Activated CD4-positive, alpha-beta T cell treated with anti-CD3 and anti-CD28 coated beads, Interleukin-10, Interleukin-2, amounts not matched to agents 100 ng/mL and 50 ng/mL, durations not matched to agents 16 hours and 8 hours (primary cell): Measurements from ENCODE around the gene RICTOR.
A peak's percentile ranks its signal among the peaks of the same experiment; 100 is the strongest.

ENCODE experiments used
- DNase-seq: peaks from one replicate; pipeline ENCODE4 v3.0.0-alpha.2; 2020

RICTOR gene

DNA sequence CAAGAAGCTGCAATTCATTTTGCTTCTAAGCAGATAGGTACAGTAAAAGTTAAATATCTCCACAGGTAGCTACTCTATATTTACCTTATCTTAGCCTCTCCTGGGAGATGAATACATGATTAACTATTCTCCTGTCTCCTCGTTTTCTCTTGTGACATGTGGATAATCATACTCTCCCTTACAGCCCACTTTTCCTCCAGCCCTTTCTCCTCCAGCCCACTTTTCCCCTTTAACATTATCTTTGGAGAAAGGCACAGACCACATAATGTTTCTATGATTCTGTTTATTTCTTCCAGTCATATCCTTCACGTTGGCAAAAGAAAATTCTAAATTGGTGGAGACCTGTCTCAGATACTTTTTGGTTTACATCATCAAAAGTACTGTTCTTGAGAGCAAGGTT is 144.4 kb downstream of the RICTOR start:
- no peak for DNase-seq

DNA sequence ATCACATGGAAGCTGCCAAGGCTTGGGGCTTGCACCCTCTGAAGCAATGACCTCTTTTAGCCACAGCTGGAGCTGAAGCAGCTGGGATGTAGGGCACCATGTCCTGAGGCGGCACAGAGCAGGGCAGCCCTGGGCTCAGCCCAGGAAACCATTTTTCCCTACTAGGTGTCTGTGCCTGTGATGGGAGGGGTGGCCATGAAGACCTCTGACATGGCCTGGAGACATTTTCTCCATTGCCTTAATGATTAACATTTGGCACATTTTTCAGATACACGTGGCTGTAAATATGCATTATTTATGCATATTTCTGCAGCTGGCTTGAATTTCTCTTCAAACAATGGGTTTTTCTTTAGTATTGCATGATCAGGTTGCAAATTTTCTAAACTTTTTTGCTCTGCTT is 146.7 kb downstream of the RICTOR start:
- DNase-seq = no peak

DNA sequence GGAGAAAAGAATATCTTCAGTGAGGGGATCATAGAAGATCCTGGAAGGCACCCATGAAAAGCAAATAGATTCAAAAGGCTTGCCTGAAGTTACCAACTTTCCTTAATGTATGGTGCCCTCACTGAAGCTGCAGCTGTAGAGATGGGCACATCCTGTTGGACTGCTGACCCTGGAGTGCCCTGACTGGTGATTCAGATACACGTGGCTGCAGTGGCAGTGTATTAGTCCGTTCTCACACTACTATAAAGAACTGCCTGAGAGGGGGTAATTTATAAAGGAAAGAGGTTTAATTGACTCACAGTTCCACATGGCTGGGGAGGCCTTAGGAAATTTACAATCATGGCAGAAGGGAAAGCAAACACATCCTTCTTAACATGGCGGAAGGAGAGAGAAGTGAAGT is 148.1 kb downstream of the RICTOR start:
- no peak for DNase-seq

DNA sequence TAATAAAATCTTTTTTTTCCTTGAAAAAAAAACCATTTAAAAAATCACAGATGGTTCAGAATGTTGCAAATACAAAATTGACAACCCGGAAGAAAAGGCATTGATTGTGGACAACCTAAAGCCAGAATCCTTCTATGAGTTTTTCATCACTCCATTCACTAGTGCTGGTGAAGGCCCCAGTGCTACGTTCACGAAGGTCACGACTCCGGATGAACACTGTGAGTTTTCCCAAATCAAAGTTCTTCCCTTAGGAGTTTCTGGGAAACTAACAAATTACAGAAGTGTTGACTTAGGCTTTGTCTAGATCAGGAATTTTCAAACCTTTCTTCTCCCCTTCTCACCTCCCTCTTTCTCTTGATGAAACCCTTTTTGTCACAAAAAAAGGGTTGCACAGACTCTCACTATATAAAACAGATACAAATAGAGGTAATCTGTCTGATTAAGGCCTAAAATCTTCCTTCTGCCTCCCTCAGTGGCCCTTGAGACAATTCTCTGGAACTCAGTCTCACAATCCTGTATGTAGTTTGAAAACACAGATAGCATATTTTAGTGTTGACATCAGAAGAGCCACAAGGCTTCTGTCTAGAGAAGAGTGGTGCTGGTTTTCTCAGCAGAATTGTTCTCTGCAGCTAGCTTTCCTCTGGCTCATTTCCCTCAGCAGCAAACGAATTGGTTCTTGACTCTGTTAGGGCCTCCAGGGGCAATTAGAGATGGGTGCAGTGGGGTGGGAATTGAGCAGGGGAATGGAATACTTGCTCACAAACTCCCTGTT is 148.9 kb downstream of the RICTOR start:
- no peak for DNase-seq

DNA sequence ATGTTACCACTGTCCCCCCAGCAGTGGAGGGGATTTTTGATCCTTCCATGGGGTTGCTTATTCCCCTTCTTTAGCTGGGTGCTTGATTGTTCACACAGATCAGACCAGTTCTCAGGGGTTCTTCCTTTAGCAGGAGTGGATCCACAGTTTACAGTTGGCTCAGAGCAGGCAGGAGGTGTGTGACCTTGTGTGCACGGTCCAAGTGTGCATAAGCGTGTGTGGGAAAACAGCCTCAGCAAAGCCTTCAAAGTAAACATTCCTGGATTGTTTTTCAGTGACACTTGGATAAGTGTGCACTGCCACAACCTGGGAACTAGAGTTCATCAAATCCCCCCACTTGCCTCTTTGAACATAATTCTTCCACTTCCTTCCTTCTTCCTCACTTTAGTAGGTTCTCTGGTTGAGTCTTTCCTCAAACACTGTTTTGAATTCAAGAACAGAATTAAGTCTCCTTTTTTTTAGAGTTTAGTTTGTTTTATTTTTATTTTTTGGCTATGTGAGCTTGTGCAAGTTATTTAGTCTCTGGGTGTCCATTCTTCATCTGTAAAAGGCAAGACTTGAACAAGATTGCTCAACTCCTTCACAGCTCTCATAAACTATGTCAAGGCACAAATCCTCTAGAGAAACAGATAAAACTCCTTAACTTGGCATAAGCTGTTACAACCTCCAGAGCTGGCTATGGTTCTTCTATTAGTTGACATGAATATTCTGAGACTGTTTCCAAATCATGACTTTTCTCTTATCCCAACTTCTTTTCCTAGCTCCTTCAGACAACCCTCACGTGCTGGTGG is 150.3 kb downstream of the RICTOR start:
- DNase-seq = no peak

DNA sequence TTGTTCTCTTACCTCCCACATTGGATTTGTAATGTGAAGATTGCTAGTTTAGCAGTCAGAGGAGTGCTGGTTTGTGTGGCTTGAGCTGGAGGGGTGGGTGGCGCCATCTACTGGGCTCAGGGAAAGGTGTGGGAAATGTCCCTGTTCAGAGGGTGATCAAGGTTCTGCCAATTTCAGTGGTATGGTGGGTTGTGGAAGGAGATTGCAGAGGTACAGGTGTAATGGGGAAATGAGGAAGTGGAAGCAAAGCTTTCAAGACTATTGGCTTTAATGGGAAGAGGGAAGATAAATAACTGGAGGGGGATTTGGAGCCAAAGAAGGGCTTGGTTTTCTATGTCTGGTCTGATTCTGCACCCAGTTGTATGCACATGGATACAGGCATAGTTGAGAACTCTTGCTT is 152.0 kb downstream of the RICTOR start:
- DNase-seq = peak; percentile 55

DNA sequence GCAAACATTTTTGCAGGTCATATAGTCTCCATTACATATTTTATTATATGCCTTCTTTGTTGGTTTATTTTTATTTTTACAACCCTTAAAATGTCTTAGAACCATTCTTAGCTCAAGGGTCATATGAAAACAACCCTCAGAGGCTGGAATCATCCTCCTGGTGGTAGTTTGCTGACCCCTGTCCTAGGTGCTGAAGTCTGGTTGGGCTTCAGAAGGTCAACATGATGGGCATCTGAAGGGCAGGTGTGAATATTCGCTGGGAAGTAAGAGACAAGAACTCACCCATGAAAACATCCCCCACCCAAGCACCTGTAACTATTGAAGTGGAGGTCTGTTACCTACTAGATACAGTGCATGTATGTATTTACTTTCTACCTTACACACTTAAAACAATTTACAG is 153.0 kb downstream of the RICTOR start:
- DNase-seq = no peak

DNA sequence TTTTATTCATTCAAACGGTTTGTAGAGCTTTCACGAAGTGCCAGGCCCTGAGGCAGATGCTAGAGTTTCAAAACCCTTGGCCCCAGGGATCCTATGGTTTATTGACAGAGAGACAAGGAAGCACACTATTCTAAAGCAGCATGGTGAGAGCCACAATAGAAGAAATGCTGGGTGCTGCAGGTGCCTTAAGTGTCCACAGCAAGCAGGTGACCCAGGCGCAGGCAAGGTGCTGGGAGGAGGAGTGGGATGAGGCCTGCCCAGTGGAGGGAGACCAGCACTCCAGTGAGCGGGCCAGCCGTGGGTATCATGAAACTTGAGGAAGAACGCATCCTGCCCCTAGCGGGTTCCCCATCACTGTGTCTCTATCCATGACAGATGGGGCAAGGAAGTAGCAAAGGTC is 157.4 kb downstream of the RICTOR start:
- no peak for DNase-seq

DNA sequence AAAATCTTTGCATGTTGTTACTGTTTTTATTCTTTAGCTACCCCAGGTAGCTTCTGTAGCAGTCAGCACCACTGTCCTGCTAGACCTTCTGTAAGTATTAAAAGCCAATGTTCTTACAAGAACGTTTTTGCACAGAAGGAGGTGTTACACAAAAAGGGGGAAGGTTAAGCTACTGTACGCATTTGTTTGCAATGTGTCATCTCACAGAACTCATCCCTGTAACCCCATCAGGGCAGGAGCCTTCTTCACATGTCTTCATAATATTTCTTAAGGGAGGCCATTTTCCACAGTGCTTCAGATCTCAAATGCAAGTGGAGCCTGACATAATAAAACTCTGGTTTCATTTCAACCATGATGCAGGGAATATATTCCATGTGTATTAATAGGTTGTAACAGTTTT is 160.5 kb downstream of the RICTOR start:
- no peak for DNase-seq

DNA sequence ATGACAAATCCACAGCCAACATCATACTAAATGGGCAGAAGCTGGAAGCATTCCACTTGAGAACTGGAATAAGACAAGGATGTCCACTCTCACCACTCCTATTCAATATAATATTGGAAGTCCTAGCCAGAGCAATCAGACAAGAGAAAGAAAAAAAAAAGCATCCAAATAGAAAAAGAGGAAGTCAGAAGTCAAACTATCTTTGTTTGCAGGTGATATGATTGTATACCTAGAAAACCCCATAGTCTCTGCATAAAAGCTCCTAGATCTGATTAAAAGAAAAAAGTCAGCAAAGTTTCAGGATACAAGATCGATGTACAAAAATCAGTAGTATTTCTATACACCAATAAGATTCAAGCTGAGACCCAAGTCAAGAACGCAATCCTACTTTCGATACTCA is 162.3 kb downstream of the RICTOR start:
- no peak for DNase-seq

DNA sequence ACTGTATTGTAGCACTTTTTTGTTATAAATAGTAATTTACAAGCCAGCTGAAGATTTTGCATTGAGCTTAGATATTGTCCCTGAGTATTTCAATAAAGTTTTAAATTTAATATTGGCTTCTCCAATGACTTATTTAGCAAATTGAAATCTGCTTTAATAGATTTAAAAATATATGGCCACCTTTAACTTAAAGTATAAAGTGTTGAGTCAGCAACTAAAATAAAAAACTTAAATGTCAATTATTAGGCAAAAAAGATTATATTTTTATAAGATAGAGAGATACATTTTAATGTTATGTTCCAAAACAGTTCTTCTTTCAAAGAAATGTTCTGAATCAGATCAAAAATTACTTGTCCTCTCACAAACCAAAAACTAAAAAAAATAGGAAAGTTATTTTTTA is 167.7 kb downstream of the RICTOR start:
- DNase-seq = no peak

DNA sequence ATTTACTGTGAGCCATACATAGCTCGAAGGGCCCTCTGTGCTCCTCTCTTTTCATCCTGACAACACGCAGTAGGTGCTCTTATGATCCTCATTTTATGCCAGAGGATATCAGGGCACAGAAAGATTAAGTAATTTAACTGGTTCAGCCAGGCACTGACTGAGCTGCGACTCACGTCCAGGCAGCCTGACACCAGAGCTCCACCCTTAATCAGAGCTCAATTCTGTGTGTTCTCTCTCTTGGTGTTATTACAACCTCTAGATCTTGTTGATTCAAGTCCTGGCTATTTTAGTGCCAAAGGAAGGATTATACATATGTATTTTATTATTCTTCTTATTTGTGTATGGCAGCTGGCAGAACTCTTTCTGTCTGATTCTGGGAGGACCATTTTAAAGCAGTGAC is 168.7 kb downstream of the RICTOR start:
- DNase-seq = no peak

DNA sequence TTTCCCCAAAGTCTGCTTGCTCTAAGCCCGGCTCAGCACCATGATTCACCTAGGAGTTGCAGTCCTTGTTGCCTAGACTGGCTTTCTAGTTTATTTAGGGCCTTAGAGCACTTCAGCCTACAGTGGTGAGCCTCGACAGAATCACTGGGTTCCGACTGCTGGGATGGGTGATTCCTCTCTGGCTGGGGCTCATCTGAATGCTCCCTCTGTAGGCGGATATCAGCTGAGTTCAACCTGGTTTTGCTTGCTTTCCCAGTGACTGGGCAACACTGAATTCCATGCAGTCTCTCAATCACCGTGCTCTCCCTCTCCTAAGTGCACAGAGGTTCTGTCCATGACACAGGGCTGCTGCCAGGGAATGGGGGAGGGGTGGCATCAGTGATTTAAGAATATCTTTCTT is 174.3 kb downstream of the RICTOR start:
- DNase-seq = no peak

DNA sequence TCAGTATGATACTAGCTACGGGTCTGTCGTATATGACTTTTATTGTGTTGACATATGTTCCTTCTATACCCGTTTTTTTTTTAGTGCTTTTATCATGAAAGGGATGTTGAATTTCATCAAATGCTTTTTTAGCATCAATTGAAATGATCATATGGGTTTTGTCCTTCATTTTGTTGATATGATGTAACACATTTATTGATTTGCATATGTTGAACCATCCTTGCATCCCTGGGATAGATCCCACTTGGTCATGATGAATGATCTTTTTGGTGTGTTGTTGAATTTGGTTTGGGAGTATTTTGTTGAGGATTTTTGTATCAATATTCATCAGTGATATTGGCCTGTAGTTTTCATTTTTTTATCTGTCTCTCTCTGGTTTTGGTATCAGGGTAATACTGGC is 177.4 kb downstream of the RICTOR start:
- DNase-seq = no peak

DNA sequence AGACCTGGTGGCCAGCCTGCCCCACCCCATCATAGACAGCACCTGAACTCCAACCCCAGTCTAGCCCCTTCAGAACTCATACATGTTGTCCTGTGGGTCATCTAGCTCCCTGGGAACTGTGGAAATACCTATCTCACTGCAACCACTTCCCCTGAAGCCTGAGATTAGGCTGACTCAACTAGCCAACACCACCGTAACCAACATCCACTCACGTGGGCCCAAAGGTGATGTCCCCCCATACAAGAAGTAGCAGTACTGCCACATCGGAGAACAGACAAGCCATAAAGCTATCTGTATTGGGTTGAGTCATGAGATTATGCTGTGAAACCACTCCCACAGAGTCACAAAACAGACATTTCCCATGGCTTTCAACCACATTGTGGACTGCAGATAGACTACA is 181.8 kb downstream of the RICTOR start:
- DNase-seq = no peak

DNA sequence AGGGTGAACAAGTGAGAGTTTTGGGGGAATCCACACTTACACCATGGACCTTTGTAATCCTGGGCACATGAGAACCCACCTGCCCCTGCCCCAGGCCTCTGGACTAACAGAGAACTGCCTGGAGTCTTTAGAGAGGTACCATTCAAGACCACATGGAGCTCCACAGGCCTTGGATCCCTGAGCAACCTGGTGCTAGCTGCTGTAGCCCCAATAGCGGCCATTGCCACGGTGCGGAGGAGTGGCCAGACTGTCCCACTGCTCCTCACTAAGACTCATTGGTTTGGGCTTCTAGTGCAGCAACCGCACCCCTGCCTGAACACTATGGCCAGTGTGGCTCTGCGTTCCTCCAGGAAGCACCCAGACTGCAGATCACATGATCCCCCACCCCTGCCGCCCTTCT is 182.6 kb downstream of the RICTOR start:
- DNase-seq = no peak

DNA sequence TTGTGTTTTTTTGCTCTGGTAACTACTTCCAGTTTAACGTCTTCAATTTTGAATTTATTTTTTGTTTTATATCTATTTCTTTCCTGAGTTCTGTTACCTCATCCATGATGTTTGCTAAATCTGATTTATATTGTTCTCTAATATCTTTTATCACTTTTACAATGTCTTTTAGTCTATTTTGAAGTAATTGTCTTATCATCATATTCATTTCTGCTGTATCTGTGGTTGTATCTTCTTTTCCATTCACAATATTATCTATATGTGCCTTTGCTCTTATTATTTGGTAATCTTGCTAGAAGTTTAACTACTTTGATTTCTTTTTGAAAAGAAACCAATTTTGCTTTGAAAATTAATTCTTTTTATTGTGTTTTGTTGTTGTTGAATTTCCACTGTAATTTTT is 184.8 kb downstream of the RICTOR start:
- no peak for DNase-seq

DNA sequence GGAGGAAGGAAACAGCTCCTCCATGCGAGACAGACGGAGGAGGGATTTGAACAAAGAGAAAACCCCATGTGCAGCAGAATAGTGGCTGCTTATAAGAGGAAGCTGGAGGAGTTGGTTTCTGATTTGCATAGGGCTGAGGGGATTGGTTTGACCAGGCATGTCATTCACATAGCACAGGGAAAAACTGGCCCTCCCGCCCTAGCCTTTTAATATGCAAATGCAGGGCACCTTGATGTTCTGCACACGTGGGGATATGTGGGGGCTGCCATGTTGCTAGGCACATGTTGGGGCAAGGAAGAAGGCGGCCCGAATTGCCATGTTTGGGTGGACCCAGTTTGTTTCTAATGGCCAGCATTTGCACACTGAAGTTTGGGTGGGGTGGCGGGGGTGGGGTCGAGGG is 186.2 kb downstream of the RICTOR start:
- no peak for DNase-seq
